Endodermal cell (in vitro differentiated cells): Measurements from ENCODE around the gene CAMK2A. TPM values are rescaled to one million over a fixed set of nuclear protein-coding genes. Genes with fewer than 3 reads are reported as not detected.

Source experiments
- DNase-seq: peaks from one replicate; pipeline ENCODE4 v3.0.0-alpha.2; 2017
- H3K27ac ChIP-seq: 2 replicates; pipeline ENCODE4 v1.5.1; 2013; ENCODE audit warnings: mild to moderate bottlenecking, low read depth, low read length, moderate library complexity
- H3K27me3 ChIP-seq: 2 replicates; pipeline ENCODE4 v1.6.1; 2013; ENCODE audit warnings: mild to moderate bottlenecking, low read length, moderate library complexity; ENCODE audit not compliant: insufficient read depth, control insufficient read depth, poor library complexity, severe bottlenecking
- H3K36me3 ChIP-seq: 2 replicates; pipeline ENCODE4 v1.7.0; 2013; ENCODE audit warnings: mild to moderate bottlenecking, low read length, moderate library complexity; ENCODE audit not compliant: control insufficient read depth, insufficient read depth
- H3K4me1 ChIP-seq: one replicate; pipeline ENCODE4 v1.7.0; 2013; ENCODE audit warnings: low read length; ENCODE audit not compliant: control insufficient read depth, insufficient read depth
- H3K4me3 ChIP-seq: 2 replicates; pipeline ENCODE4 v1.5.1; 2013; ENCODE audit warnings: mild to moderate bottlenecking, low read length, moderate library complexity
- H3K9ac ChIP-seq: 2 replicates; pipeline ENCODE4 v1.6.1; 2013; ENCODE audit warnings: mild to moderate bottlenecking, low read length, moderate library complexity; ENCODE audit not compliant: poor library complexity, severe bottlenecking; ENCODE audit errors: extremely low read depth
- H3K9me3 ChIP-seq: 2 replicates; pipeline ENCODE4 v1.6.1; 2013; ENCODE audit warnings: mild to moderate bottlenecking, low read length, moderate library complexity; ENCODE audit not compliant: control insufficient read depth
- H3K27ac Mint-ChIP-seq: 2 replicates; pipeline ENCODE4 v1.8.0; 2020; ENCODE audit warnings: mixed read lengths
- H3K27me3 Mint-ChIP-seq: 2 replicates; pipeline ENCODE4 v1.8.0; 2021; ENCODE audit warnings: mild to moderate bottlenecking, mixed read lengths; ENCODE audit not compliant: insufficient read depth
- H3K36me3 Mint-ChIP-seq: 2 replicates; pipeline ENCODE4 v1.8.0; 2020; ENCODE audit warnings: low read depth, mixed read lengths
- H3K4me1 Mint-ChIP-seq: 2 replicates; pipeline ENCODE4 v1.8.0; 2020; ENCODE audit warnings: mixed read lengths
- H3K4me3 Mint-ChIP-seq: 2 replicates; pipeline ENCODE4 v1.8.0; 2020; ENCODE audit warnings: mild to moderate bottlenecking, moderate library complexity, mixed read lengths
- H3K9me3 Mint-ChIP-seq: 2 replicates; pipeline ENCODE4 v1.8.0; 2020; ENCODE audit warnings: mild to moderate bottlenecking, mixed read lengths
- whole genome bisulfite sequencing, 2 experiments: methylation state at CpG; one replicate each; pipeline versions ENCODE4 v1.1.5 to v1.1.7; 2013; ENCODE audit warnings: missing lambda C conversion rate in 2 of 2, mixed read lengths in 1 of 2; ENCODE audit not compliant: insufficient coverage in 1 of 2, insufficient read length in 1 of 2; 5-methylcytosine and 5-hydroxymethylcytosine counted together
- total RNA-seq, 2 donors: library from RNA; stranded (reverse); fragmentation: NEBNext Ultra II Directional in 1 of 2; extraction: Animal tissue kit (Norgen Biotek cat#: 25700) in 1 of 2; gene quantifications; 2 replicates in 1 of 2; 3 replicates in 1 of 2; pipeline ENCODE4 v1.2.1, GENCODE V29; 2021
- TF ChIP-seq, protein P1 (sequence below): fragments of 200-600 bp; sonication (generic); conservative IDR thresholded peaks from 2 replicates; pipeline ENCODE4 v1.5.0; 2021; ENCODE audit warnings: antibody characterized with exemption, mild to moderate bottlenecking

CAMK2A gene
- total RNA-seq, 2 donors from 2014 or later = 0.31 to 0.49 TPM

DNA sequence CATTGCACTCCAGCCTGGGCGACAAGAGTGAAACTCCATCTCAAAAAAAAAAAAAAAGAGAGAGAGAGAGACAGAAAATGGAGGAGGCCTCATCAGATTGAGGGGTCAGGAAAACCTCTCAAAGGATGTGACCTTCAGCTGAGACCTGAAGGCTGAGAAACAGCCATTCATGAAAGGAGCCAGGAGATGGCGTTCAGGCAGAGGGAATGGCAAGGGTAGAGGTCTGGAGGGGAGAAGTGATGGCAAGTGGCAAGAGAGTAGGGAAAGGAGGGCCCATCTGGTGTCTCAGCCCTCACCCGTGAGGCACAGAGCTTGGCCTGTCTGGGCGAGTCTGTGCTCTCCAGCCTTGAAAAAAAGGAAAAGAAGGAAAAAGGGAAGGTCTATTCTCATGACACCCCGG lies 17.0 kb downstream of the CAMK2A start:
- WGBS, 2 experiments = 25 to 66% methylated on average over 2 to 5 of the region's 5 CpGs
- no peaks in the 10 kb centered on the region for H3K27me3 ChIP-seq
- H3K4me1 ChIP-seq = peaks cover 12% of the 10 kb centered on the region
- H3K27ac Mint-ChIP-seq = no peak overlapping the region
- H3K36me3 Mint-ChIP-seq = no peaks in the 10 kb centered on the region
- peak; percentile 87 for DNase-seq
- no peaks in the 10 kb centered on the region for H3K36me3 ChIP-seq
- peaks cover 10% of the 10 kb centered on the region for H3K27me3 Mint-ChIP-seq
- H3K4me1 Mint-ChIP-seq = peaks cover 12% of the 10 kb centered on the region
- H3K4me3 Mint-ChIP-seq = no peak overlapping the region
- H3K9me3 Mint-ChIP-seq = no peaks in the 10 kb centered on the region
- H3K9me3 ChIP-seq = no peaks in the 10 kb centered on the region
- H3K4me3 ChIP-seq = no peak overlapping the region
- no peak overlapping the region for H3K9ac ChIP-seq
- TF ChIP-seq, protein P1, sequence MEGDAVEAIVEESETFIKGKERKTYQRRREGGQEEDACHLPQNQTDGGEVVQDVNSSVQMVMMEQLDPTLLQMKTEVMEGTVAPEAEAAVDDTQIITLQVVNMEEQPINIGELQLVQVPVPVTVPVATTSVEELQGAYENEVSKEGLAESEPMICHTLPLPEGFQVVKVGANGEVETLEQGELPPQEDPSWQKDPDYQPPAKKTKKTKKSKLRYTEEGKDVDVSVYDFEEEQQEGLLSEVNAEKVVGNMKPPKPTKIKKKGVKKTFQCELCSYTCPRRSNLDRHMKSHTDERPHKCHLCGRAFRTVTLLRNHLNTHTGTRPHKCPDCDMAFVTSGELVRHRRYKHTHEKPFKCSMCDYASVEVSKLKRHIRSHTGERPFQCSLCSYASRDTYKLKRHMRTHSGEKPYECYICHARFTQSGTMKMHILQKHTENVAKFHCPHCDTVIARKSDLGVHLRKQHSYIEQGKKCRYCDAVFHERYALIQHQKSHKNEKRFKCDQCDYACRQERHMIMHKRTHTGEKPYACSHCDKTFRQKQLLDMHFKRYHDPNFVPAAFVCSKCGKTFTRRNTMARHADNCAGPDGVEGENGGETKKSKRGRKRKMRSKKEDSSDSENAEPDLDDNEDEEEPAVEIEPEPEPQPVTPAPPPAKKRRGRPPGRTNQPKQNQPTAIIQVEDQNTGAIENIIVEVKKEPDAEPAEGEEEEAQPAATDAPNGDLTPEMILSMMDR = peak; percentile 77
- H3K27ac ChIP-seq = no peak overlapping the region

DNA sequence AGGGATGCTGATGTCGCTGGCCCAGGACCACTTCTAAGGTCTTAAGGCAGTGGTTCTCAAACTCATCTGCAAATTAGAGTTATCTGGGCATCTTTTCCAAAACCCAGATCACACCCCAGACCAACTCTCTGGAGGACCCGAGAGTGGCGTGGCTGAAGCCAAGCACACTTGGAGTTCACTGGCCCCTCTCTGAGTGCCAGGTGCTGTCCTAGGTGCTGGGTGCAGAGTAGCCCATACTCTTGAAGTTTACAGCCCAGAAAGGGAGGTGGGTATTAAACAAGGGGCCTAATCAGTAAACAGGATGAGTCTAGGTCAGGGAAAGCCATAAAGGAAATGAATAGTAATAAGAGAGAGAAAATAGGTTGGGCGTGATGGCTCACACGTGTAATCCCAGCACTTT lies 17.6 kb downstream of the CAMK2A start:
- H3K4me3 Mint-ChIP-seq = no peak overlapping the region
- Histone ChIP-seq H3K9me3 (no peaks in the 10 kb centered on the region), H3K27me3 (no peaks in the 10 kb centered on the region), H3K4me1 (peaks cover 12% of the 10 kb centered on the region), H3K4me3 (no peak overlapping the region), H3K36me3 (no peaks in the 10 kb centered on the region), H3K9ac (no peak overlapping the region), H3K27ac (no peak overlapping the region)
- TF ChIP-seq, protein P1 = no peak
- no peaks in the 10 kb centered on the region for H3K9me3 Mint-ChIP-seq
- peaks cover 12% of the 10 kb centered on the region for H3K4me1 Mint-ChIP-seq
- no peaks in the 10 kb centered on the region for H3K36me3 Mint-ChIP-seq
- H3K27ac Mint-ChIP-seq = no peak overlapping the region
- 91 to 100% methylated on average over 4 to 5 of the region's 5 CpGs for WGBS, 2 experiments
- H3K27me3 Mint-ChIP-seq = peaks cover 10% of the 10 kb centered on the region
- DNase-seq = no peak

DNA sequence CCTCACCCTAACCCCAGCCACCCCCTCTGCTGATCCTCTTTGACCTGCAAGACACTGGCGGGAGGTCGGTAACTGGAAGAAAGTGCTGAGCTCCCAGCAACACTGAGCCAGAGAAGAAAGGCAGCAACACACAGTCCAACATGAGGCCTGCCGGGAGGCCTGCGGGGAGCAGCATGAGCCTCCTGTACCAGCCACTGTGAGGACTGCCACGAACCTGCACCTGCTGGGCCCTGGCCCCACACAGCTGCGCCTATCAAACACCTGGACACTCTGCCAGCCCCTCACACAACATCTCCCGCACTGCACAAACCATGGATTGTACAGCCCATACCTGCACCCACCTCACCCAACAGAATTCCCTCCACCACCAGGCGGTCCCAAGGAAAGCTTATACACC lies 18.3 kb downstream of the CAMK2A start:
- Histone ChIP-seq H3K36me3 (no peaks in the 10 kb centered on the region), H3K27ac (no peak overlapping the region), H3K9me3 (no peaks in the 10 kb centered on the region), H3K9ac (no peak overlapping the region), H3K4me3 (no peak overlapping the region), H3K27me3 (no peaks in the 10 kb centered on the region), H3K4me1 (peaks cover 12% of the 10 kb centered on the region)
- Mint-ChIP-seq H3K27me3 (peaks cover 5% of the 10 kb centered on the region), H3K4me3 (no peak overlapping the region), H3K4me1 (peaks cover 12% of the 10 kb centered on the region), H3K27ac (no peak overlapping the region), H3K36me3 (no peaks in the 10 kb centered on the region), H3K9me3 (no peaks in the 10 kb centered on the region)
- TF ChIP-seq, protein P1 = no peak
- no peak for DNase-seq
- WGBS, 2 experiments = 85 to 90% methylated on average over 2 to 8 of the region's 8 CpGs
